Spinal cord (tissue), 10 donors: ENCODE measurements around the gene EVI5. TPM values are rescaled to one million over a fixed set of nuclear protein-coding genes. Genes with fewer than 3 reads are reported as not detected.

Experiments used
- DNase-seq, 6 donors: peaks; one replicate each; pipeline versions ENCODE4 v3.0.0 to v3.0.0-alpha.2; 2013 to 2015; ENCODE audit warnings: low spot score in 6 of 6, low read depth in 4 of 6
- H3K27ac ChIP-seq: one replicate; pipeline ENCODE4 v1.5.1; 2013; ENCODE audit warnings: low read depth, low read length, control low read depth
- H3K27me3 ChIP-seq: one replicate; pipeline ENCODE4 v1.6.1; 2013; ENCODE audit warnings: low read length; ENCODE audit not compliant: control insufficient read depth, insufficient read depth
- H3K36me3 ChIP-seq: one replicate; pipeline ENCODE4 v1.6.1; 2013; ENCODE audit warnings: low read length; ENCODE audit not compliant: control insufficient read depth, insufficient read depth
- H3K4me1 ChIP-seq: one replicate; pipeline ENCODE4 v1.6.1; 2013; ENCODE audit warnings: low read length; ENCODE audit not compliant: control insufficient read depth, insufficient read depth
- H3K4me3 ChIP-seq: one replicate; pipeline ENCODE4 v1.5.1; 2013; ENCODE audit warnings: low read depth, low read length, control low read depth
- H3K9me3 ChIP-seq: one replicate; pipeline ENCODE4 v1.6.1; 2013; ENCODE audit warnings: low read length; ENCODE audit not compliant: control insufficient read depth, insufficient read depth
- WGBS: methylation state at CpG from one replicate; pipeline ENCODE4 v1.1.5; 2013; ENCODE audit warnings: missing lambda C conversion rate; ENCODE audit not compliant: insufficient coverage; 5-methylcytosine and 5-hydroxymethylcytosine counted together
- long read RNA-seq, 4 donors: transcript quantifications; one replicate each; lab custom pipeline, GENCODE V29; 2026
- polyA plus RNA-seq, 2 donors: library from polyadenylated mRNA; unstranded; fragments of 120-200 nt; gene quantifications; one replicate each; pipeline ENCODE4 v1.2.1, GENCODE V29; 2013; ENCODE audit not compliant: insufficient read length in 2 of 2
- total RNA-seq, 2 donors: library from RNA; depleted of rRNA in 1 of 2; stranded (reverse); fragments of 120-200 nt in 1 of 2; fragments of >200 nt in 1 of 2; gene quantifications; one replicate each; pipeline versions ENCODE4 v1.2.3 to v1.2.4, GENCODE V29; 2013 to 2014
- donor health status: healthy.

Gene EVI5
- 10 to 100 TPM; 60.2 to 80.5 TPM for total RNA-seq
- polyA plus RNA-seq, result 10 to 100 TPM; 18.9 to 23.3 TPM
- long read RNA-seq, donor 1, partial matches to known transcripts, result 2,117 of 2,156 reads
- long read RNA-seq, donor 1, other reads (novel, unspliced or antisense), result 39 of 2,156 reads
- long read RNA-seq, donor 2, partial matches to known transcripts, result 790 of 1,439 reads
- long read RNA-seq, donor 2, other reads (novel, unspliced or antisense), result 649 of 1,439 reads
- long read RNA-seq, donor 3, result 0 reads
- long read RNA-seq, donor 4, partial matches to known transcripts, result 15,617 of 15,779 reads
- long read RNA-seq, donor 4, other reads (novel, unspliced or antisense), result 162 of 15,779 reads

DNA sequence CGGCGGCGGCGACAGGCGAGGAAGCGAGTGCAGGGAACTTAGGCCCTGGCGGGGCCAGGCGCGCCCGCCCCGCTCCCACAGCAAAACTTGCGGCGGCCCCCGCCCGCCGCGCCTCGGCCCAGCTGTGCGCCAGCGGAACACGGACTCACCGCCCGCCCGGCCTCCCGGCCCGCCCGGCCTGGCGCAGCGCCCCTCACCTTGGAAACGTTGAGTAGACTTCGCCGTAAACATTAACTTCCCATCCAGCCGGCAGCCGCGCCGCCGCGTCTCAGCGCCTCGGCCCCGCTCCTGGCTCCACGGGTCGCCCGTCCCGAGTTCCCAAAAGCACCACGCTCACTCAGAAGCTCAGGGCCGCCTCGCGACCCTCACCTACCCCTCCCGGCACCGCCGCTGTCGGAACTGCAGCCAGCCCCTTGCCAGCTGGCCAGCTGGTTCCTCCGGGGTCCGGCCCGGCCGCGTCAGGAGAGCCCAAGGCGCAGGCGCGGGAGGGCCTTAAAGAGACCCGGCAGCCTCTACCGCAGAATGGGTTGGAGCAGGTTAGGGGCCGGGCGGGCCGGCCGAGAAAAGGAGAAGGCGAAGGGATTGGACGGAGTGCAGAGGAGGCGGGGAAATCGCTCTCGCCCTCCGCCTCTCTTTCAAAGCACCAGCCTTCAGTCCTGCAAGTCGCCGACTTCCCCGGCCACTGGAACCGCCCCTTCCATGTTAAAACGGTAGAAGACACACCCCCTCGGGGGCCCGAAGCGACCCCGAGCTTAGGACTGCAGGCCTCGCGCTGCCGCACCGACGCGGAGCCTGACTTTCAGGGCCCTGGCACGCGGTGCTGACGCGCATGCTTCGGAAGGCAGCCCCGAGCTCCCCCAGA lies at the start of gene EVI5:
Gene EVI5 (minus strand): TSS at position 470 of the 862 bp plus-strand sequence. CDS start 48,562 bp downstream, outside the sequence.
- under 1% methylated on average over 89 of the region's 94 CpGs for WGBS
- Histone ChIP-seq H3K9me3 (no peaks in the 10 kb centered on the region), H3K27ac (peak within 1 kb of the TSS; percentile 94), H3K4me1 (peaks cover 19% of the 10 kb centered on the region), H3K4me3 (peak within 1 kb of the TSS; percentile 89), H3K27me3 (no peaks in the 10 kb centered on the region), H3K36me3 (no peaks in the 10 kb centered on the region)
- DNase-seq, result peak; percentile 89 to 98 (median 92)

DNA sequence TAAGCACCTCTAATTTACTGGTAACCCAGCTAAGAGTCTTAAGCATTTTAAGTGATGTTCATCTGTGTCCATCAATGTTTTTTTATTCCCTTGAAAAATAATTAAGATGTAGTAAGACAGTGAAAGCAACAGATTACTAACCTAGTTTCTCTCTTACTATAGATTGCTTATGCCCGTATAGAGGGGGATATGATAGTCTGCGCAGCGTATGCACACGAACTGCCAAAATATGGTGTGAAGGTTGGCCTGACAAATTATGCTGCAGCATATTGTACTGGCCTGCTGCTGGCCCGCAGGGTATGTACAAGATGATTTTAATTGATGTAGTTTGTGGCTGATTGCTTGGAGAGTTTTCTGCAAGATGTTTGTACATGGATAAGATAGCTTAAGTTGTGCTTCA lies 49.7 kb upstream of the EVI5 start:
- no peaks in the 10 kb centered on the region for H3K27me3 ChIP-seq
- no peak for DNase-seq
- H3K9me3 ChIP-seq, result no peaks in the 10 kb centered on the region
- H3K27ac ChIP-seq, result no peak overlapping the region
- peaks cover 18% of the 10 kb centered on the region for H3K36me3 ChIP-seq
- no peak overlapping the region for H3K4me3 ChIP-seq
- peaks cover 9% of the 10 kb centered on the region for H3K4me1 ChIP-seq
- 88% methylated on average over 2 of the region's 5 CpGs for WGBS

DNA sequence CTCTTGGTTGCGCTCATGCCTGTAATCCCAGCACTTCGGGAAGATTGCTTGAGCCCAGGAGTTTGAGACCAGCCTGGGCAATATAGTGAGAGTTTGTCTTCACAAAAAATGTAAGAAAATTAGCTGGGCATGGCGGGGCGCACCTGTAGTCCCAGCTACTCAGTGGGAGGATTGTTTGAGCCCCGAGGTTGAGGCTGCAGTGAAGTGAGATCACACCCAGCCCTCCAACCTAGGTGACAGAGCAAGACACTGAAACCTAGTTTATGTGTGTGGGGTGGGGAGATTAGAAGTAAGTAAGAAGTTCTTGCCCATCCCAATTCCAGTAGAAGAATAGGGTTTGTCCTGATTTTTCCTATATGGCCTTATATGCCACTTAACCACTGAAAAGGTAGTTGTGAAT lies 48.9 kb upstream of the EVI5 start:
- no peak for DNase-seq

DNA sequence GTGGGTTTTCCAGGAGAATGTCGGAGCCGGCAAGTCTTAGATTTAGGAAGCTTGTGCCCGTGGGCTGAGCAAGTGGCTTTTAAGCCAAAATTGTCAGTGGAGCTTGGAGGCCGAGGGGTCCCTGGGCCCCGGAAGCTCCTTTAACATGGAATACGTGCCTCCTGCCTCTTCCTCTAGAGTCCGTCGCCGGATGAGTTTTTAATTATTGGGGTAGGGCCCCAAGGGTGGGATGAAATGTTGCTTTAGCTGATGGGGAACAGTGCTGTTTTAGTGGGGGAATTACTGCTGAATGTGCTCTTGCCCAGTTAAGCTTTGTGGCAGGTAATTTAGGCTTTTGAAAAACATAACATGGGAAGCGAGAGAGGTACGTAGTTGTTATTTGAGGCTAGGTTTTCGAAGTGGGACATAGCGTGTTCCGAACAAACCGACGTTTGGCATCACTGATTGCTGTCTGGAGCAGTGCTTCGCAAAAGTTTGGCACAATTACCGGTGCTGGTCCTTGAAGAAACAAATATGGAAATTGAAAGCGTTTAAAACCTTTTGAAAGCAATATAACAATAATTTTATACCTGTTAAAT lies 47.7 kb upstream of the EVI5 start:
- peak overlapping the region; percentile 100 for H3K4me3 ChIP-seq
- H3K4me1 ChIP-seq, result peaks cover 9% of the 10 kb centered on the region
- WGBS, result under 1% methylated on average over 13 of the region's 19 CpGs
- peak overlapping the region; percentile 95 for H3K27ac ChIP-seq
- H3K9me3 ChIP-seq, result no peaks in the 10 kb centered on the region
- H3K27me3 ChIP-seq, result no peaks in the 10 kb centered on the region
- peaks cover 10% of the 10 kb centered on the region for H3K36me3 ChIP-seq
- peak in 1 of 6 donors; percentile 1 for DNase-seq

More for the DNA sequence above, 48.9 kb upstream of the EVI5 start:
- Histone ChIP-seq H3K27me3 (no peaks in the 10 kb centered on the region), H3K36me3 (peaks cover 11% of the 10 kb centered on the region), H3K4me3 (peak overlapping the region; percentile 3), H3K9me3 (no peaks in the 10 kb centered on the region), H3K4me1 (peaks cover 9% of the 10 kb centered on the region), H3K27ac (no peak overlapping the region)
- WGBS, result 70% methylated on average over 3 of the region's 5 CpGs

DNA sequence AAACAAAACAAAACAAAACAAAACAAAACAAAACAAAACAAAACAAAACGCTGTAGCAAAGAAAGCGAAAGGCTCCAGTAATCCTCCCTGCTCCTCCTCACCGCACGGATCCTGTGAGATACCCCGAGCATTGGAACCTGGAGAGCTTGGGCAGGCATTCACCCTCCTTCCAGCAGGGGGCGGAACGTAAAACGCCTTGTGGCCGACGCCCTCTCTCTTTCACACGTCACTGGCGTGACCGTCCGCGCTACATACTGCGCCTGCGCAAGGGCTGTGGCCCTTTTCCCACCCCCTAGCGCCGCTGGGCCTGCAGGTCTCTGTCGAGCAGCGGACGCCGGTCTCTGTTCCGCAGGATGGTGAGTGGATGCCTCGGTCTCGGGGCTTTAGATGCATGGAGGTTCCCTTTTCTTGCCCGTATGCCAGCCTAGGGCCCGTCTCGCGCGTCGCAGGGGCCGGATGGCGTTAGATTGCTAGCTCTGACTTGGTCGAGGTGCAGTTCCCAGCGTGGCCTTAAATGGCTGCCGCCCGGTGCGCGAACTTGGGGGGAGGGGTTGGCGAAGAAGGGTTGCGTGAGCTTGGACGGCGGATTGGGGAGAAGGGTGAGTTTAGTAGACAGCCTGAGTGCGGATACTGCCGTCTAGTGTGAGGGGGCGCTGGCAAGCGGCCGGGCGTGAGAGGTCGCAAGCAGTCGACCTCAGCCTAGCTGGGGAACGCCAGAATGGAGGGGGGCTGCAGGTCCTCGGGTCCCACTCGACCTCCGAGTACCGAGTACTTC lies 47.0 kb upstream of the EVI5 start, which contains the start of gene RPL5:
Gene RPL5 (plus strand): TSS at position 279 of the 775 bp plus-strand sequence. CDS start 75 bp downstream, at position 354.
- peak within 1 kb of the TSS; percentile 100 for H3K4me3 ChIP-seq
- under 1% methylated on average over 57 of the region's 57 CpGs for WGBS
- H3K9me3 ChIP-seq, result no peaks in the 10 kb centered on the region
- H3K36me3 ChIP-seq, result peaks cover 10% of the 10 kb centered on the region
- H3K27ac ChIP-seq, result peak within 1 kb of the TSS; percentile 95
- H3K4me1 ChIP-seq, result peaks cover 9% of the 10 kb centered on the region
- H3K27me3 ChIP-seq, result no peaks in the 10 kb centered on the region
- peak; percentile 97 to 99 (median 98) for DNase-seq

DNA sequence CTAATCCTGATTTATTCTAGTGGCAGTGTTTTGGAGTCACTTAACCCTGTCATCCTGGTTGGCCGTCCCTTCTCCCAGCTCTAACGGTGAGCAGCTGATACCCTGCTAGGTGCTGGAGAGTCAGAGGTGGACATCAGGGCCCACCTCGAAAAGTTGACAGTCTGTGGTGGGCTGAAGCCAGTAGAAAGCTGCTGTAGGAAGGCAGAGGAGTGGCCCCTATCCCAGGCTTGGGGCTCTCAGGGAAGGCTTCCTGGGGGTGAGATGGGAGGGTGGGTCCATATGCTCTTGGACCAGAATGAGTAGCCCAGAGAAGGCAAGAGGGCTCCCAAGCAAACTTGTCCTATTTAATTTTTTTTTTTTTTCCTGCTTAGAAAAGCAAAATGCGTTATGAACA lies 46.5 kb upstream of the EVI5 start:
- 55% methylated on average over 4 of the region's 4 CpGs for WGBS
- Histone ChIP-seq H3K27me3 (no peaks in the 10 kb centered on the region), H3K4me3 (peak overlapping the region; percentile 100), H3K27ac (no peak overlapping the region), H3K4me1 (peaks cover 9% of the 10 kb centered on the region), H3K9me3 (no peaks in the 10 kb centered on the region), H3K36me3 (peaks cover 10% of the 10 kb centered on the region)
- no peak for DNase-seq

DNA sequence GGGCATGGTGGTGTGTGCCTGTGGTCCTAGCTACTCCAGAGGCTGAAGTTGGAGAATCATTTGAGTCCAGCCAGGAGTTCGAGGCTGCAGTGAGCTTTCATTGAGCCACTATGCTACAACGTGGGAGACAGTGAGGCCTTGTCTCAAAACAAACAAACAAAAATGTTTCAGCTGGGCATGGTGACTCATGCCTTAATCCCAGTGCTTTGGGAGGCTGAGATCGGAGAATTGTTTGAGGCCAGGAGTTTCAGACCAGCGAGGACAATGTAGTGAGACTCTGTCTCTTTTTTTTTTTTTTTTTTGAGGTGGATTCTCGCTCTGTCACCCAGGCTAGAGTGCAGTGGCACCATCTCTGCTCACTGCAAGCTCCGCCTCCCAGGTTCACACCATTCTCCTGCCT lies 41.9 kb upstream of the EVI5 start:
- no peaks in the 10 kb centered on the region for H3K27me3 ChIP-seq
- H3K36me3 ChIP-seq, result no peaks in the 10 kb centered on the region
- DNase-seq, result no peak
- no peak overlapping the region for H3K4me3 ChIP-seq
- 83% methylated on average over 1 of the region's 6 CpGs for WGBS
- H3K9me3 ChIP-seq, result no peaks in the 10 kb centered on the region
- H3K27ac ChIP-seq, result no peak overlapping the region
- H3K4me1 ChIP-seq, result peaks cover 5% of the 10 kb centered on the region

DNA sequence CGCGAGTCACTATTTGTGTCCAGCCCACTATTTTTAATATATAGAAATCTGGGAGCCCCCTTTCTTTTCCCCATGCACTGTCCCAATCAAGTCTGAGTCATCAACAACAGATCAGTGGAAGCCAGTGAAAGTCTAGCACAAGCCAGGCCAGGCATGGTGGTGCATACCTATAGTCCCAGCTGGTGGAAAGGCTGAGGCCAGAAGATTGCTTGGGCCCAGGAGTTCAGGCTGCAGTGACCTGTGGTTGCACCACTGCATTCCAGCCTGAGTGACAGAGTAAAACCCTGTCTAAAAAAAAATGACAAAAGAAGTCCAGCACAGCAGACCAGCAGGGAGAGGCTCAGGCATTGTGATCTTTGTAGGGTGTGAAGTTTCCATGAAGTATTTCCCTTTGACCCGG lies 38.0 kb upstream of the EVI5 start:
- H3K27ac ChIP-seq, result no peak overlapping the region
- H3K9me3 ChIP-seq, result no peaks in the 10 kb centered on the region
- no peaks in the 10 kb centered on the region for H3K27me3 ChIP-seq
- DNase-seq, result no peak
- H3K4me3 ChIP-seq, result no peak overlapping the region
- H3K4me1 ChIP-seq, result no peaks in the 10 kb centered on the region
- no peaks in the 10 kb centered on the region for H3K36me3 ChIP-seq
- no CpG with 5 or more reads among the region's 3 CpGs for WGBS

DNA sequence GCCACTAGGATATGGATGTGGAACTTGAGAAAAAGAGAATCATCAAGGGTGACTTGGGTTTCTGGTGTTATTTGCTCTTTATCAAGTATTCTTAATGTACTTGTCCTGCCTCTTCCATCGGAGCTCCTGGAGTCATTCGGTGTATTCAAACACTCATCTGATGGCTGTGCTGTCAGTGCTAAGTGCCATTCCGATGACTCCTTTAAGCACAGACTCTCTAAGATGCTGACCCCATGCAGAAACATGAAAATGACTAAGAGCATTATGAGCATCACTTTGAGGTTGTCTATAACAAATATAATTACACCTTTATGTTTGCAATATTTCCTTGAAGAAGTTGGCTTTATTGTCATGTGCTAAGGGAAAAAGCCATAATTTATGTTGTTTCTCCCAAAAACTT lies 35.6 kb upstream of the EVI5 start:
- Histone ChIP-seq H3K27me3 (no peaks in the 10 kb centered on the region), H3K36me3 (no peaks in the 10 kb centered on the region), H3K9me3 (no peaks in the 10 kb centered on the region), H3K4me3 (no peak overlapping the region), H3K27ac (no peak overlapping the region), H3K4me1 (no peaks in the 10 kb centered on the region)
- DNase-seq, result no peak
- 89% methylated on average over 3 of the region's 3 CpGs for WGBS
